Hematopoietic multipotent progenitor cell treated with erythropoietin and hydrocortisone succinate and interleukin-3 and kit ligand, for 15 days (in vitro differentiated cells): ENCODE results near the gene ZNFX1.
"Not testable (repeated sequence)": the region's sequence is repeated elsewhere in the genome, so short reads cannot be mapped to it uniquely, and the experiment has no call there.

Experiments used
- DNase-seq: peaks from one replicate; pipeline ENCODE4 v3.0.0-alpha.2; 2015; ENCODE audit warnings: low spot score

ZNFX1 gene

GRCh38 chr20:49278036-49278817, at the start of gene ZNFX1:
Gene ZNFX1, minus strand, starts transcription at chr20:49278057. Its CDS starts 2,218 bp downstream, at chr20:49275839.
- DNase-seq: peak; percentile 99

- DNase-seq: no peak
These were observed 48.2 kb upstream of the ZNFX1 start for GRCh38 chr20:49326026-49326425.

DNA sequence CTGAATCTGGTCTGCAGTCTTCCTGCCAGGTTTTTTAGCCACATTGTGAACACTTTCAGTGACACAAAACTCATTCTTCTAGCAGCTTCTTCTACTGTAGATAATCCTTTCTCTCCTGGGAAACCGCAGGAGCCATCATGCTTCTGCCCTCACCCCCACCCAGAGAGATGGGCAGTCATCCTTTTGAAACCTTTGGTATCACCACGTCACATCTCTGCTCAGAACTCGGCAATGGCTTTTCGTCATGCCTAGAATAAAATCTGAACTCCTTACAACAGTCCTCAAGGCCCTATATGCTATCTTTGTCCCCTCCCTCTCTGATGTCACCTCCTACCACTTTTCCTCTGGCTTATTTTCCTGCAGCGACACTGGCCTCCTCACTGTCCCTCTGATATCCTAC, 46.4 kb upstream of the ZNFX1 start:
- DNase-seq: no peak

GRCh38 chr20:49323622-49324238, 45.9 kb upstream of the ZNFX1 start:
- no peak for DNase-seq

DNA sequence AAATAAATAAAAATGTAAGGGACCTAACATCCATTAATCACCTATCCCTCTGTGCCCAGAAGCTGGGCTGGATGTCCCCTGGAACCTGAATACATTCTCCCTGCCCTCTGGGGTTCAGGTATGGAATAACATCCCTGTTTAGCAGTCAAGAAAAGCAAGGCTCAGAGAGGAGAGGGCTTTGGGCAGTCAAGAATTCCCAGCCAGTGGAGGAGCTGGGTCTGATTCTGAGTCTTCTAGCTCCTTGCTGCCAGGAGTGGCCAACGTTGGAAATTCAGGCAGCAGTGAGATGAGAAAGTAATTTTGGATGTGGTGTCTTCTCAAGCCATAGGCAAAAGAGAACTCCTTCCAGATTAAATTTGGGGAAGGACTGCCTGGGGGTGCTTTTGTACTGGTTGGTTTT, 42.6 kb upstream of the ZNFX1 start:
- no peak for DNase-seq

DNA sequence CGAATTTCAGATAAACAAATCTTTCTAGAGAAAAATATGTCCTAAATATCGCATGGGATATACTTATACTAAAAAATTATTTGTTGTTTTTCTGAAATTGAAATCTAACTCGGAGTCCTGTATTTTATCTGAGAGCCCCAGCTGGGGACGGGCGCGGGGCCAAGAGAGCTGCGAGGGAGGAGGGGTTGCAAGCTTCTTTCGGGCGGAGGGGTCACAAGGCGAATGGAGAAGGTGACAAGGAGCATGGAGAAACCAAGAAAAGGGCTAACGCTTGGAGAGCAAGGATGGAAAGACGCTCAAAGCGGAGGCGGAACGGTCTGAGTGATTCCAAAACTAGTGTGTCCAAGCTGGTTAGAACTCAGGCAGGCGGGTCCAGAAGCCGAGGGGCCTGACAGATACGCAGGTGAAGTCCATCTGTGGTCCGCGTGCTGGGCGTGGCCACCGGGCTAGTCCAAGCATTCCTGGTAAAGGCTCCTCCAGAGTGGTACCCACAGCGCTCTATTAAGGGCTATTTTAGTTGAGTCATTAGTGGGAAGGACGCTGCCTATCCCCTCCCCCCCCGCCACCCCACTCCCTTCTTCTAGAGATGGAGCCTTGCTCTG, 41.5 kb upstream of the ZNFX1 start:
- DNase-seq: no peak

- DNase-seq: no peak
These were observed 40.8 kb upstream of the ZNFX1 start for GRCh38 chr20:49318430-49319207.

DNA sequence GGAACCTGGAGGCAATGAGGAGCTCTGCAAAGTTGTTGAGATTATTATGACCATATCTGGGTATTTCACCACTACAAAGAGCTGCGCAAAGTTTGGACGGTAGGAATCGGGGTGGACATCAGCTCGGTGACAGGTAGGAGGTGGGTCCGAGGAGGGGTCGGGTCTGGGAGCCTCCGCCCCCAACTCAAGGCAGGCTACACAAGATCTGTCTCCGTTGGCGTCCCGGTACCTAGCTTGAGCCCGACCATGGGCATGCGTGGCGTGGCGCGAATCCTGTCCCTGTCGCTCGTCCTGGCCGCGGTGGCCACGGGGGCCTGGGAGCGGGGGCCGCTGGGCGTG, 40.2 kb upstream of the ZNFX1 start:
- DNase-seq: no peak

GRCh38 chr20:49316704-49317103, 38.8 kb upstream of the ZNFX1 start:
- no peak for DNase-seq

- DNase-seq: no peak
These were observed 37.7 kb upstream of the ZNFX1 start for GRCh38 chr20:49315580-49315979.

DNA sequence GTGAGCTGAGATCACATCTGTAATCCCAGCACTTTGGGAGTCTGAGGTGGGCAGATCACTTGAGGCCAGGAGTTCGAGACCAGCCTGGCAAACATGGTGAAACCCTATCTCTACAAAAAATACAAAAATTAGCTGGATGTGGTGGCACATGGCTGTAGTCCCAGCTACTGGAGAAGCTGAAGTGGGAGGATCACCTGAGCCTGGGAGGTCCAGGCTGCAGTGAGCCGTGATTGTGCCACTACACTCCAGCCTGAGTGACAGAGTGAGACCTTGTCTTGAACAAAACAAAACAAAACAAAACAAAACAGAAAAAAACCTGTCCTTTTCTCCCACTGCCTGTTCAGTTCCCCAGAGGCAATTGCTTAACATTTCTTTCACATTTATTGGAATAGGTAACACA, 36.2 kb upstream of the ZNFX1 start:
- DNase-seq: not testable (repeated sequence)

DNA sequence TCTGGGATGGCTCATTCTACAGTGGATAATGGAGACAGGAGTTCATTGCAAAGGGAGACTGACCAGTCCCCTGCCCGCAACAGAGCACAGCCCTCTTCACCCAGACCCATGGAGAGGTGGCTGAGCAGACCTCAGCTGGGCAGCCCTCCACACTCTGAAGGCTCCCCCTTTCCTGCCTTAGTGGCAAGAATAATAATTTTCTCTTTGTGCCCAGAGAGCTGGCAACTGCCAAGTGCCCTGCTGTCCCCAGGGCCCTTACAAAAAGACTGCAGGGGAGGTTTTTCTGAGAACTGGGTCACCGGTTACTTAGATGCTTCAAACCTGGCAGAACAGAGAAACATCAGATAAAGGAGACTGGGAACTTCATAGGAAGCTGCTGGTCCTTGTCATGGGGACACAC, 35.4 kb upstream of the ZNFX1 start:
- no peak for DNase-seq

- DNase-seq: no peak
These were observed 34.8 kb upstream of the ZNFX1 start for GRCh38 chr20:49312661-49313060.

- no peak for DNase-seq
These were observed 32.8 kb upstream of the ZNFX1 start for GRCh38 chr20:49310705-49311104.

GRCh38 chr20:49308875-49309274, 31.0 kb upstream of the ZNFX1 start:
- DNase-seq: no peak

GRCh38 chr20:49306903-49307620, 29.2 kb upstream of the ZNFX1 start:
- no peak for DNase-seq

DNA sequence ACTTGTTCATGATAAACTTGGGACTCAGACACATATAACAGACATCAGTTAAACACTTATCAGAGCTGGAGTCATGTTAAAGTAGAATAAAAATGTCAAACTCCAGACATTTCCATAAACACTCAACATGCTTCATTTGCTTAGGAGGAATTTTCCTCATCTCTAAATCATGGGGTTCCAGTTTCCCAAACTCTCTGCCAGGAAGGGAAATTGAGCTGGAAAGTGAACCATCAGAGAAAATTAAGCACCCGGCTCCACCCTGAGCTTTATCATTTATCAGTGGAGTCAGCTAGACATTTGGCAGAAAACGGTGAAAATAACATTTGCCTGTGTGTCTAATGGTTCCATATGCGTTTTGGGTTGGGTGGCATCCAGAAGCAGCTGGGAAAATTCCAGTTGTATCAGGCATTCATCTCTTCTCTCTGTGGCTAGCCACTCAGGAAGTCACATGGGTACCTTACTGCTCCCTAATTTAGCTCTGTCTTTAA, 25.3 kb upstream of the ZNFX1 start:
- no peak for DNase-seq

DNA sequence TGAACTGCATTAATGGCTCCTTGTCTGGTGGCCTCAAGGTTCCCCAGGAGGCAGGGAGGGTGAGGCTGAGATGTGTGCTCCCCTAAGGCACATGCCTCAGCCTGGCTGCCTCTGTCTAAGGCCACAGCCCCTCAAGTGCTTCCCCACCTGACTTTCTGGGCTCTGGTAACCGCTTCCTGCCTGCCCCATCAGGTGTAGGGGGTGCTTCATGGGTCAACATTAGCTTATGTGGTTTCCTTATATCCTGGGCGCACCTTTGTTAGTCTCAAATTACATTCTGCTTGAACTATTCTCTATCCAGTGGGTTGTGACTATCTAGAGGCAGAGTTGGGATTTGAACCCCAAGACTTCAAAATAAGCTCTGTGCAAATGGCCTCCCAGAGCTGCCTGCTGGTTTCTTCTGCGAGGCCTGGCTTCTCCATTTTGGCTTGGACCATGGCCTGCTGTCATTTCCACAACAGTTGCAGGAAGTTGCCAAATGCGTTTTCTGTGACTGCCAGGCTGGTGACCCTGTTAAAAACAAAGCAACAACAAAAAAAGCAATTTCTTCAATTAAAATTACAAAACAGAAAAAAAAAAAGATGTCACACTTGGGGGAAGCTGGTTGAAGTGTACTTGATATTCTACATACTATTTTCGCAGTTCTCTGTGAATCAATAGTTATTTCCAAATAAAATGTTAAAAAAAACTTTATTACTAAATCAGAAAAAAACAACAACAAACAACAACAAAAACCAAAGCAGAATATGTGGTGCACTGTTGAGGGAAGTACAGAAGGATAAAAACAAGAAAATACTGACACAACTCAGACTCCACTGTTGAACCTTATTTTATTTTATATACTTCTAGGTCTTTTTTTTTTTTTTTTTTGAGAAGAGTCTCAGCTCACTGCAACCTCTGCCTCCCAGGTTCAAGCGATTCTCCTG, 20.0 kb upstream of the ZNFX1 start:
- no peak for DNase-seq

- DNase-seq: not testable (repeated sequence)
These were observed 16.3 kb upstream of the ZNFX1 start for GRCh38 chr20:49294002-49294654.

GRCh38 chr20:49293122-49293521, 15.3 kb upstream of the ZNFX1 start:
- DNase-seq: no peak
